ENCODE results near the gene P2RY11. TPM values are rescaled to one million over a fixed set of nuclear protein-coding genes. Genes with fewer than 3 reads are reported as not detected.

The P2RY11 gene, protein sequence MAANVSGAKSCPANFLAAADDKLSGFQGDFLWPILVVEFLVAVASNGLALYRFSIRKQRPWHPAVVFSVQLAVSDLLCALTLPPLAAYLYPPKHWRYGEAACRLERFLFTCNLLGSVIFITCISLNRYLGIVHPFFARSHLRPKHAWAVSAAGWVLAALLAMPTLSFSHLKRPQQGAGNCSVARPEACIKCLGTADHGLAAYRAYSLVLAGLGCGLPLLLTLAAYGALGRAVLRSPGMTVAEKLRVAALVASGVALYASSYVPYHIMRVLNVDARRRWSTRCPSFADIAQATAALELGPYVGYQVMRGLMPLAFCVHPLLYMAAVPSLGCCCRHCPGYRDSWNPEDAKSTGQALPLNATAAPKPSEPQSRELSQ
- 7.0 to 12.1 TPM (median 7.4 TPM) in 5 replicates for total RNA-seq (2022; extraction: Qiagen RNA extraction; ENCODE audit: low read depth)

GRCh38 chr19:10111405-10111811, at the start of gene P2RY11:
Gene P2RY11, plus strand, starts transcription at chr19:10111693. Its CDS starts 29 bp downstream, at chr19:10111722.

GRCh38 chr19:10085641-10086590, 25.6 kb upstream of the P2RY11 start, which contains the start of gene SHFL:
Gene SHFL, plus strand, starts transcription at chr19:10086317. Its CDS starts 111 bp downstream, at chr19:10086428.

GRCh38 chr19:10106100-10106936, 5.2 kb upstream of the P2RY11 start, which contains the start of gene PPAN:
Gene PPAN, plus strand, starts transcription at chr19:10106362. Its CDS starts 33 bp downstream, at chr19:10106395.

Other genes starting within 250 kb of the P2RY11 start
- gene OLFM2, start 175.2 kb upstream of the P2RY11 start, total RNA-seq (2022; extraction: Qiagen RNA extraction; ENCODE audit: low read depth), result 10.3 to 13.4 TPM (median 12.6 TPM) in 5 replicates
- gene COL5A3, start 101.2 kb upstream of the P2RY11 start, total RNA-seq (2022; extraction: Qiagen RNA extraction; ENCODE audit: low read depth), result 4.1 to 5.4 TPM (median 4.2 TPM) in 5 replicates
- gene RDH8, start 98.2 kb upstream of the P2RY11 start, total RNA-seq (2022; extraction: Qiagen RNA extraction; ENCODE audit: low read depth), result 0.26 to 0.63 TPM (median 0.44 TPM) in 5 replicates
- gene SHFL, start 25.4 kb upstream of the P2RY11 start, total RNA-seq (2022; extraction: Qiagen RNA extraction; ENCODE audit: low read depth), result 7.2 to 8.4 TPM (median 8.2 TPM) in 5 replicates
- 0.05 to 0.13 TPM (median 0.10 TPM) in 3 of 5 replicates, not detected in the others for gene ANGPTL6, start 9.0 kb upstream of the P2RY11 start, total RNA-seq (2022; extraction: Qiagen RNA extraction; ENCODE audit: low read depth)
- gene PPAN, start 5.3 kb upstream of the P2RY11 start, total RNA-seq (2022; extraction: Qiagen RNA extraction; ENCODE audit: low read depth), result 46.3 to 65.6 TPM (median 52.4 TPM) in 5 replicates
- gene EIF3G, start 8.2 kb downstream of the P2RY11 start, total RNA-seq (2022; extraction: Qiagen RNA extraction; ENCODE audit: low read depth), result 150 to 181 TPM (median 162 TPM) in 5 replicates
- gene DNMT1, start 83.3 kb downstream of the P2RY11 start, total RNA-seq (2022; extraction: Qiagen RNA extraction; ENCODE audit: low read depth), result 54.7 to 71.6 TPM (median 67.8 TPM) in 5 replicates
- gene S1PR2, start 119.6 kb downstream of the P2RY11 start, total RNA-seq (2022; extraction: Qiagen RNA extraction; ENCODE audit: low read depth), result 1.1 to 1.6 TPM (median 1.2 TPM) in 5 replicates
- gene MRPL4, start 140.5 kb downstream of the P2RY11 start, total RNA-seq (2022; extraction: Qiagen RNA extraction; ENCODE audit: low read depth), result 61.4 to 79.0 TPM (median 69.4 TPM) in 5 replicates
- 3.9 to 7.0 TPM (median 5.1 TPM) in 5 replicates for gene ICAM1, start 159.4 kb downstream of the P2RY11 start, total RNA-seq (2022; extraction: Qiagen RNA extraction; ENCODE audit: low read depth)
- 0.09 to 0.17 TPM (median 0.11 TPM) in 4 of 5 replicates, not detected in the other for gene ICAM4, start 175.3 kb downstream of the P2RY11 start, total RNA-seq (2022; extraction: Qiagen RNA extraction; ENCODE audit: low read depth)
- 0.57 to 1.2 TPM (median 0.65 TPM) in 5 replicates for gene ICAM5, start 178.3 kb downstream of the P2RY11 start, total RNA-seq (2022; extraction: Qiagen RNA extraction; ENCODE audit: low read depth)
- 0.87 to 3.6 TPM (median 1.7 TPM) in 5 replicates for gene ZGLP1, start 198.1 kb downstream of the P2RY11 start, total RNA-seq (2022; extraction: Qiagen RNA extraction; ENCODE audit: low read depth)
- gene FDX2, start 204.3 kb downstream of the P2RY11 start, total RNA-seq (2022; extraction: Qiagen RNA extraction; ENCODE audit: low read depth), result 21.5 to 37.1 TPM (median 29.8 TPM) in 5 replicates
- gene RAVER1, start 221.8 kb downstream of the P2RY11 start, total RNA-seq (2022; extraction: Qiagen RNA extraction; ENCODE audit: low read depth), result 21.6 to 34.4 TPM (median 30.0 TPM) in 5 replicates
- 5.6 to 10.2 TPM (median 8.8 TPM) in 5 replicates for gene ICAM3, start 227.9 kb downstream of the P2RY11 start, total RNA-seq (2022; extraction: Qiagen RNA extraction; ENCODE audit: low read depth)